Esophagus (tissue), 2 donors: ENCODE data around the gene PCDHGB4. TPM values are rescaled to one million over a fixed set of nuclear protein-coding genes. Genes with fewer than 3 reads are reported as not detected.
"Not testable (repeated sequence)": the region's sequence is repeated elsewhere in the genome, so short reads cannot be mapped to it uniquely, and the experiment has no call there.

Experiments used
- H3K27ac ChIP-seq, 2 donors: one replicate each; pipeline ENCODE4 v1.5.1; 2013; ENCODE audit warnings: low read depth in 2 of 2, mild to moderate bottlenecking in 2 of 2, inconsistent platforms in 1 of 2, low read length in 1 of 2, moderate library complexity in 1 of 2
- H3K27me3 ChIP-seq, 2 donors: one replicate each; pipeline ENCODE4 v1.6.1; 2013; ENCODE audit warnings: low read length in 2 of 2, control low read depth in 1 of 2, mild to moderate bottlenecking in 1 of 2; ENCODE audit not compliant: insufficient read depth in 2 of 2, control insufficient read depth in 1 of 2
- H3K36me3 ChIP-seq, 2 donors: one replicate each; pipeline ENCODE4 v1.6.1; 2013; ENCODE audit warnings: low read length in 1 of 2; ENCODE audit not compliant: control insufficient read depth in 2 of 2, insufficient read depth in 2 of 2
- H3K4me1 ChIP-seq, 2 donors: one replicate each; pipeline ENCODE4 v1.6.1; 2013; ENCODE audit warnings: low read length in 1 of 2; ENCODE audit not compliant: control insufficient read depth in 2 of 2, insufficient read depth in 2 of 2
- H3K4me3 ChIP-seq, 2 donors: one replicate each; pipeline ENCODE4 v1.5.1; 2013; ENCODE audit warnings: low read length in 2 of 2, mild to moderate bottlenecking in 2 of 2, low read depth in 1 of 2, moderate library complexity in 1 of 2
- H3K9me3 ChIP-seq, 2 donors: one replicate each; pipeline ENCODE4 v1.6.1; 2013; ENCODE audit warnings: mild to moderate bottlenecking in 2 of 2, low read depth in 1 of 2, low read length in 1 of 2, moderate library complexity in 1 of 2; ENCODE audit not compliant: control insufficient read depth in 2 of 2, insufficient read depth in 1 of 2
- WGBS, 2 donors: extraction: QIAGEN DNeasy Blood & Tissue Kit; methylation state at CpG; one replicate each; pipeline ENCODE4 v1.1.7; 2013; 5-methylcytosine and 5-hydroxymethylcytosine counted together
- polyA plus RNA-seq, 2 donors: library from polyadenylated mRNA; stranded (reverse); fragments of 200-250 nt; gene quantifications; one replicate each; pipeline ENCODE4 v1.2.3, GENCODE V29; 2013
- donor health status: healthy with polysubstance abuse.
- donor health status: Bipolar disorder and iron deficiency.

Gene PCDHGB4
- polyA plus RNA-seq, 2 donors, result 0.36 to 0.37 TPM

- Histone ChIP-seq H3K27me3 (no peaks in the 10 kb centered on the region), H3K4me1 (peaks cover 0 to 5% of the 10 kb centered on the region in 2 donors), H3K36me3 (peaks cover 0 to 2% of the 10 kb centered on the region in 2 donors), H3K27ac (no peak overlapping the region), H3K4me3 (no peak overlapping the region), H3K9me3 (peaks cover 55 to 60% of the 10 kb centered on the region in 2 donors)
- 23 to 27% methylated on average over 42 of the region's 42 CpGs for WGBS, 2 donors
These were observed 35.3 kb downstream of the PCDHGB4 start for GRCh38 chr5:141422742-141423291.

DNA sequence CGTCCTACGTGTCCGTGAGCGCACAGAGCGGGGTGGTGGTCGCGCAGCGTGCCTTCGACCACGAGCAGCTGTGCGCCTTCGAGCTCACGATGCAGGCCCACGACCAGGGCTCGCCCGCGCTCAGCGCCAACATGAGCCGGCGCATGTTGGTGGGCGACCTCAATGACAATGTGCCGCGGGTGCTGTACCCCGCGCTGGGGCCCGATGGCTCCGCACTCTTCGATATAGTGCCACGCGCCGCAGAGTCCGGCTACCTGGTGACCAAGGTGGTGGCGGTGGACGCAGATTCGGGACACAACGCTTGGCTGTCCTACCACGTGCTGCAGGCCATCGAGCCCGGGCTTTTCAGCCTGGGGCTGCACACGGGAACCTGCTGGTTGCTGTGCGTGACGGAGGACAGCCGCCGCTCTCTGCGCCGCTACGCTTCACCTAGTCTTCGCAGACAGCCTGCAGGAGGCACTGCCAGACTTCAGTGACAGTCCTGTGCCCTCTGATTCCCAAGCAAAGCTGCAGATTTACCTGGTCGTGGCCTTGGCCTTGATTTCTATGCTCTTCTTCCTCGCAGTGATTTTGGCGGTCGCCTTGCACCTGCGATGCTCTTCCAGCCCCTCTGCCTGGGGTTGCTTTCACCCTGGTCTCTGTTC is 40.4 kb downstream of the PCDHGB4 start:
- Histone ChIP-seq H3K9me3 (peaks cover 42 to 52% of the 10 kb centered on the region in 2 donors), H3K4me3 (no peak overlapping the region), H3K27me3 (peaks cover 0 to 2% of the 10 kb centered on the region in 2 donors), H3K36me3 (no peaks in the 10 kb centered on the region), H3K4me1 (no peaks in the 10 kb centered on the region), H3K27ac (no peak overlapping the region)
- 47 to 48% methylated on average over 52 to 53 of the region's 53 CpGs for WGBS, 2 donors

DNA sequence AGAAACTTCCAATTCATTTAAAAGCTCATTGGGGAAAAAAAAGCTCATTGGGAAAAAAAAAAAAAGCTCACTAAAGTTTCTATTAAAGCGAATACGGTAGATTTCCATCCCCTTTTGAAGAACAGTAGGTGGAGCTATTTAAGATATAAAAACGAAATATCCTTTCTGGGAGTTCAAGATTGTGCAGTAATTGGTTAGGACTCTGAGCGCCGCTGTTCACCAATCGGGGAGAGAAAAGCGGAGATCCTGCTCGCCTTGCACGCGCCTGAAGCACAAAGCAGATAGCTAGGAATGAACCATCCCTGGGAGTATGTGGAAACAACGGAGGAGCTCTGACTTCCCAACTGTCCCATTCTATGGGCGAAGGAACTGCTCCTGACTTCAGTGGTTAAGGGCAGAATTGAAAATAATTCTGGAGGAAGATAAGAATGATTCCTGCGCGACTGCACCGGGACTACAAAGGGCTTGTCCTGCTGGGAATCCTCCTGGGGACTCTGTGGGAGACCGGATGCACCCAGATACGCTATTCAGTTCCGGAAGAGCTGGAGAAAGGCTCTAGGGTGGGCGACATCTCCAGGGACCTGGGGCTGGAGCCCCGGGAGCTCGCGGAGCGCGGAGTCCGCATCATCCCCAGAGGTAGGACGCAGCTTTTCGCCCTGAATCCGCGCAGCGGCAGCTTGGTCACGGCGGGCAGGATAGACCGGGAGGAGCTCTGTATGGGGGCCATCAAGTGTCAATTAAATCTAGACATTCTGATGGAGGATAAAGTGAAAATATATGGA is 43.0 kb downstream of the PCDHGB4 start, which contains the start of gene PCDHGA12:
Gene PCDHGA12, plus strand, starts transcription at position 176 of the 782 bp plus-strand sequence. Its CDS starts 253 bp downstream, at position 429.
- no peaks in the 10 kb centered on the region for H3K36me3 ChIP-seq
- H3K27me3 ChIP-seq, result peaks cover 0 to 2% of the 10 kb centered on the region in 2 donors
- WGBS, 2 donors, result 14 to 18% methylated on average over 33 of the region's 33 CpGs
- peaks cover 38 to 47% of the 10 kb centered on the region in 2 donors for H3K9me3 ChIP-seq
- H3K4me1 ChIP-seq, result no peaks in the 10 kb centered on the region
- peak within 1 kb of the TSS in 1 of 2 donors; percentile 9 for H3K4me3 ChIP-seq
- H3K27ac ChIP-seq, result no peak within 1 kb of the TSS

- peak overlapping the region in 1 of 2 donors; percentile 9 for H3K4me3 ChIP-seq
- WGBS, 2 donors, result 20 to 24% methylated on average over 37 of the region's 37 CpGs
These were observed 43.8 kb downstream of the PCDHGB4 start for GRCh38 chr5:141431286-141431685.

DNA sequence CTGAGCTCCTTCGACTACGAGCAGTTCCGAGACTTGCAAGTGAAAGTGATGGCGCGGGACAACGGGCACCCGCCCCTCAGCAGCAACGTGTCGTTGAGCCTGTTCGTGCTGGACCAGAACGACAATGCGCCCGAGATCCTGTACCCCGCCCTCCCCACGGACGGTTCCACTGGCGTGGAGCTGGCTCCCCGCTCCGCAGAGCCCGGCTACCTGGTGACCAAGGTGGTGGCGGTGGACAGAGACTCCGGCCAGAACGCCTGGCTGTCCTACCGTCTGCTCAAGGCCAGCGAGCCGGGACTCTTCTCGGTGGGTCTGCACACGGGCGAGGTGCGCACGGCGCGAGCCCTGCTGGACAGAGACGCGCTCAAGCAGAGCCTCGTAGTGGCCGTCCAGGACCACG is 44.8 kb downstream of the PCDHGB4 start:
- H3K4me3 ChIP-seq, result not testable (repeated sequence)
- H3K9me3 ChIP-seq, result peaks cover 29 to 35% of the 10 kb centered on the region in 2 donors

More at GRCh38 chr5:141431286-141431685, 43.8 kb downstream of the PCDHGB4 start:
- peaks cover 33 to 41% of the 10 kb centered on the region in 2 donors for H3K9me3 ChIP-seq
- H3K27ac ChIP-seq, result no peak overlapping the region
- H3K27me3 ChIP-seq, result peaks cover 0 to 2% of the 10 kb centered on the region in 2 donors
- no peaks in the 10 kb centered on the region for H3K4me1 ChIP-seq
- no peaks in the 10 kb centered on the region for H3K36me3 ChIP-seq

GRCh38 chr5:141432726-141433125 is 45.2 kb downstream of the PCDHGB4 start:
- H3K4me3 ChIP-seq, H3K4me1 ChIP-seq, H3K27ac ChIP-seq, H3K27me3 ChIP-seq, H3K36me3 ChIP-seq: not testable (repeated sequence)
- 29 to 30% methylated on average over 22 to 29 of the region's 29 CpGs for WGBS, 2 donors
- H3K9me3 ChIP-seq, result peaks cover 25 to 30% of the 10 kb centered on the region in 2 donors

More for the DNA sequence above, 44.8 kb downstream of the PCDHGB4 start:
- H3K4me1 ChIP-seq, H3K27ac ChIP-seq, H3K27me3 ChIP-seq, H3K36me3 ChIP-seq: not testable (repeated sequence)
- 35 to 47% methylated on average over 33 to 38 of the region's 38 CpGs for WGBS, 2 donors

DNA sequence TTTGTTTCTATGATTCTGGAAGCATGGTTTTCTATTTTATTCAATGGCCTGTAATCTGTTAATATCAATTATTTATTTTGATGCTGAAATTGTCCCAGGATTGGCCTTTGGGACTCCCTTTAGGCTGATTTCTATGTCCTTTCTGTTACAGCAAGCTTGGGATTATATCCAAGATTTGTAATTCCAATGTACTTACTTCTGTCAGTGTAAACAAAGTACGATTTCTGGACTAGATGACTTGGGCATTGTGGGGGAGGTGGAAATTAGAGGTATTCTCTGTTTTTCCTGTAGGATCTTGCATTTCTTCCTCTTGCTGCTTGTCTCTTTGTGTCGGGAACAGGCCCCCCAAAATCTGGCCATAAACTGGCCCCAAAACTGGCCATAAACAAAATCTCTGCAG is 46.5 kb downstream of the PCDHGB4 start:
- Histone ChIP-seq H3K36me3 (no peaks in the 10 kb centered on the region), H3K27me3 (peaks cover 0 to 2% of the 10 kb centered on the region in 2 donors), H3K4me3 (no peak overlapping the region), H3K27ac (no peak overlapping the region), H3K4me1 (no peaks in the 10 kb centered on the region), H3K9me3 (peaks cover 19 to 24% of the 10 kb centered on the region in 2 donors)
- 73 to 76% methylated on average over 2 of the region's 2 CpGs for WGBS, 2 donors

DNA sequence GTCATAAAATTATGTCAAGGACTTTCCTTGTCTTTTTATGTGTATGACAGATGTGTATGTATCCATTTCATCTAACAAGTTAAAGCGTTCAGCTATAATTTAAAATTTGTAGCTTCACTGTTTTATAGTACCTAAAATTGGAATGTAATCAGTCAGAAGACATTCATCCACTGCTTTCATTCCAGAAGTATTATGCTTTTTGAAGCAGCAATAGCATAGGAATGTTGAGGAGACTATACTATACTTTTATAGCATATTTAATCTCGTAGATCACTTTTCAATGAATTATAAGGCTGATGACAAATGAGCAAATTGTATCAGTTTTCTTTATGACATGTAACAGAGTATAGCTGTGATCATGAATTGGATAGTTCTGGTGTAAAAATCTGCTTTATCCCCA is 49.7 kb downstream of the PCDHGB4 start:
- Histone ChIP-seq H3K36me3 (no peaks in the 10 kb centered on the region), H3K4me1 (no peaks in the 10 kb centered on the region), H3K27ac (no peak overlapping the region), H3K27me3 (no peaks in the 10 kb centered on the region), H3K9me3 (peaks cover 13 to 23% of the 10 kb centered on the region in 2 donors), H3K4me3 (no peak overlapping the region)
- 83 to 89% methylated on average over 2 of the region's 2 CpGs for WGBS, 2 donors

- peaks cover 10 to 16% of the 10 kb centered on the region in 2 donors for H3K9me3 ChIP-seq
- no peaks in the 10 kb centered on the region for H3K27me3 ChIP-seq
- no peaks in the 10 kb centered on the region for H3K4me1 ChIP-seq
- no peak overlapping the region for H3K27ac ChIP-seq
- no peak overlapping the region for H3K4me3 ChIP-seq
- 65 to 69% methylated on average over 10 of the region's 10 CpGs for WGBS, 2 donors
- H3K36me3 ChIP-seq, result no peaks in the 10 kb centered on the region
These were observed 52.1 kb downstream of the PCDHGB4 start for GRCh38 chr5:141439411-141440141.
